Measurements from ENCODE around the gene PHACTR1.

DNA sequence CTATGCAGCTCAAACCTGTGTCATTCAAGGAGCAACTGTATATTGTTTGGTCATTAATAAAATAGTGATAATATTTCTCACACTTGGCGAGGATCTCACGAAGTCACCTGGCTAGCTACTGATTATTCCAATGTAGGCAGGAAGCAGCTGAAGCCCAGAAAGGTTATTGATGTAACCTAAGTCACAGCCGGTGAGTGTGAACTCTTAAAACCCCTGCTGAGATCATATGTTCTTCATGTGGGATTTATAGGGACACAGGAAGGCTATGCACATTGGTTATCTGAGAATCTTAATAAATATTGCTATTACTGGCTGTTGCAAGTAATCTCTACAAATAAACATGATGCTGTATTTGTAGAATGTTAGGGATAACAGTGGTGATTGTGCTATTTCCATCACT is 450.3 kb downstream of the PHACTR1 start:
- TF ChIP-seq POLR2AphosphoS5 (IDR thresholded peaks at IDR 0.05; ENCODE audit: borderline replicate concordance, low read depth, low read length) (no peak), EZH2 (IDR thresholded peaks at IDR 0.05) (no peak), FOXP2 (optimal IDR thresholded peaks at IDR 0.05; ENCODE audit: control extremely low read depth, extremely low read length, insufficient read depth) (no peak)

All from SK-N-MC (cell line).